ENCODE results near the gene P2RY14. TPM values are rescaled to one million over a fixed set of nuclear protein-coding genes. Genes with fewer than 3 reads are reported as not detected.

P2RY14 gene
- total and polyA plus RNA-seq, 2 experiments from 2014 or later = 0.12 to 1.4 TPM

DNA sequence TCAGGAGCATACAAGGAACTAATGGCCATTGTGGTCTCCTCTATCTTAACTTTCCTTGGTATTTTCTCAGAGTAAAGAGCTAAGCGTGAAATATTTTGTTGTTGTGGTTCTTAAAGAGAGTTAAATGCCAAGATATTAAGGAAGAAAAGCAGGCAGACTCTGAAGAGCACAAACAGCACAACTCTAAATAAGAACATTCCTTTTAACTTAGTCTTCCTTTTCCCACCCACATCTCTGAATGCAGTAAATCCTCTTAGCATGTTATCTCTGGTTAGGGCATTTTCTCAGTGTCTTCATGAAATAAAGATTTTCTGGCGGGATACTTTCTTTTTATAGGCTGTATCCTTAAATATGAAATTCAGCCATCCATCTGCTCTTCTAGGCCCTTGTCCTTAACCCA is 36.8 kb upstream of the P2RY14 start:
- Histone ChIP-seq H3K36me3 (no peaks in the 10 kb centered on the region), H3K4me1 (ENCODE audit: low read depth) (peaks cover 3% of the 10 kb centered on the region), H3K27ac (no peak overlapping the region), H3K4me3 (no peak overlapping the region), H3K9me3 (ENCODE audit: low read depth) (no peaks in the 10 kb centered on the region), H3K27me3 (no peaks in the 10 kb centered on the region)
- peak in 1 of 2 donors; percentile 73 for DNase-seq (ENCODE audit: low read depth in 1 of 2, low spot score in 1 of 2)
- TF ChIP-seq, protein P1, sequence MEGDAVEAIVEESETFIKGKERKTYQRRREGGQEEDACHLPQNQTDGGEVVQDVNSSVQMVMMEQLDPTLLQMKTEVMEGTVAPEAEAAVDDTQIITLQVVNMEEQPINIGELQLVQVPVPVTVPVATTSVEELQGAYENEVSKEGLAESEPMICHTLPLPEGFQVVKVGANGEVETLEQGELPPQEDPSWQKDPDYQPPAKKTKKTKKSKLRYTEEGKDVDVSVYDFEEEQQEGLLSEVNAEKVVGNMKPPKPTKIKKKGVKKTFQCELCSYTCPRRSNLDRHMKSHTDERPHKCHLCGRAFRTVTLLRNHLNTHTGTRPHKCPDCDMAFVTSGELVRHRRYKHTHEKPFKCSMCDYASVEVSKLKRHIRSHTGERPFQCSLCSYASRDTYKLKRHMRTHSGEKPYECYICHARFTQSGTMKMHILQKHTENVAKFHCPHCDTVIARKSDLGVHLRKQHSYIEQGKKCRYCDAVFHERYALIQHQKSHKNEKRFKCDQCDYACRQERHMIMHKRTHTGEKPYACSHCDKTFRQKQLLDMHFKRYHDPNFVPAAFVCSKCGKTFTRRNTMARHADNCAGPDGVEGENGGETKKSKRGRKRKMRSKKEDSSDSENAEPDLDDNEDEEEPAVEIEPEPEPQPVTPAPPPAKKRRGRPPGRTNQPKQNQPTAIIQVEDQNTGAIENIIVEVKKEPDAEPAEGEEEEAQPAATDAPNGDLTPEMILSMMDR (IDR thresholded peaks at IDR 0.05; ENCODE audit: low read depth, low read length) = no peak

DNA sequence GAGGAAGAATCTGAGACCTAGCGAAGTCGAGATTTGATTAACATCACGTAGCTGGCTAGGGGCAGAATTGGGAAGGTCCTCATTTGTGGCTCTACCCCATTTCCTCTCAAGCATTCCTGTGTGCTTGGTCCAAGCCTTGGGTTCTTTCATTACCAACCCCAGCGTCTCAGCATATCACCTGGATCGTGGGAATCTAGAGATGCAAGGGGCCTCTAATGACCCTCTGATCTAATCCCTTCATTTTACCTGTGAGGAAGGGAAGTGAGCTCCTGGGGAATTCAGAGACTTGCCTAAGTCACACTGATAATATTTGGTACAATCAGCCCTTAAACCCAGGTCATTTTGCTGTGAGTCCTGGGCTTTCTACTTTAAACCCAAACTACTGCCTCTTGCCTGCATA is 36.3 kb upstream of the P2RY14 start:
- TF ChIP-seq, protein P1 (IDR thresholded peaks at IDR 0.05; ENCODE audit: low read depth, low read length) = no peak
- no peaks in the 10 kb centered on the region for H3K9me3 ChIP-seq (ENCODE audit: low read depth)
- no peaks in the 10 kb centered on the region for H3K27me3 ChIP-seq
- H3K4me1 ChIP-seq (ENCODE audit: low read depth) = peaks cover 3% of the 10 kb centered on the region
- no peak for DNase-seq (ENCODE audit: low read depth in 1 of 2, low spot score in 1 of 2)
- H3K27ac ChIP-seq = no peak overlapping the region
- H3K4me3 ChIP-seq = no peak overlapping the region
- H3K36me3 ChIP-seq = no peaks in the 10 kb centered on the region

DNA sequence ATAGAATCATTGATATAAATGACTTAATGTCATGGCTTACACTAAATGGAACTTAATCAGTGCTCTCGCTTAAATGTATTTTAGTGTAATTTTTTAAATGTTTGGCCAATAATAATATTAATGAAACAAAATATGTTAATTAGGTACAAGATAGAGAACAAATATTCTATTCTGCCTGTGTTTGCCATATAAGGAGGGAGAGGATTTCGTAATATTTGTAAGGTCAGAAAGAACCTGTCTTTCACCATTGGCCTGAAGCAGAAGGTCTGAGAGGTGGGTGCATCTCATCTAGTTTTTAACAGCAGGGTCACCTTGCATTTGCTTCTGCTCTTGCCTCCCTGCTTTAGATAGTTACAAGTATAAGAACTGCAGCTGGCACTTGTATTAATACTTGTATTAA is 35.8 kb upstream of the P2RY14 start:
- Histone ChIP-seq H3K36me3 (no peaks in the 10 kb centered on the region), H3K4me1 (ENCODE audit: low read depth) (peaks cover 3% of the 10 kb centered on the region), H3K27ac (no peak overlapping the region), H3K4me3 (no peak overlapping the region), H3K27me3 (no peaks in the 10 kb centered on the region), H3K9me3 (ENCODE audit: low read depth) (no peaks in the 10 kb centered on the region)
- no peak for DNase-seq (ENCODE audit: low read depth in 1 of 2, low spot score in 1 of 2)
- TF ChIP-seq, protein P1 (IDR thresholded peaks at IDR 0.05; ENCODE audit: low read depth, low read length) = no peak

DNA sequence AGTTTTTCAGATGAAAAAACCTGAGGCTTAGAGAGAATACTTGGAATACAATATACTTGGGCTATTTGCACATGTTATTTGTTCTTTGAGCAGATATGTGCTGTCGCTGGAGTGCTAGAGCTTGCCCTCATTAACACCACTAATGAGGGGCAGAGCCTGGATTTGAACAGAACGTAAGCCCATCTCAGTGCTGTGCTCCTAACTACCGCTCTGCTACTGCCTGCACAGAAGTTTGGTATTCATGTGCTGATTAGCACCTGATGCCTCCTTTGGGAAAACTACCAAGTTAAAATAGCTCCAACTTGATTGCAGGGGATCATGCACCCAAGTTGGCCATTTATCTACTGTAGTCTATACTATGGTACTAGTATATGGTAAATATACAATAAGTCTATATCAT is 34.6 kb upstream of the P2RY14 start:
- DNase-seq (ENCODE audit: low read depth in 1 of 2, low spot score in 1 of 2) = no peak
- H3K9me3 ChIP-seq (ENCODE audit: low read depth) = no peaks in the 10 kb centered on the region
- H3K4me1 ChIP-seq (ENCODE audit: low read depth) = peaks cover 3% of the 10 kb centered on the region
- TF ChIP-seq, protein P1 (IDR thresholded peaks at IDR 0.05; ENCODE audit: low read depth, low read length) = no peak
- H3K27me3 ChIP-seq = no peaks in the 10 kb centered on the region
- no peak overlapping the region for H3K27ac ChIP-seq
- no peak overlapping the region for H3K4me3 ChIP-seq
- no peaks in the 10 kb centered on the region for H3K36me3 ChIP-seq

DNA sequence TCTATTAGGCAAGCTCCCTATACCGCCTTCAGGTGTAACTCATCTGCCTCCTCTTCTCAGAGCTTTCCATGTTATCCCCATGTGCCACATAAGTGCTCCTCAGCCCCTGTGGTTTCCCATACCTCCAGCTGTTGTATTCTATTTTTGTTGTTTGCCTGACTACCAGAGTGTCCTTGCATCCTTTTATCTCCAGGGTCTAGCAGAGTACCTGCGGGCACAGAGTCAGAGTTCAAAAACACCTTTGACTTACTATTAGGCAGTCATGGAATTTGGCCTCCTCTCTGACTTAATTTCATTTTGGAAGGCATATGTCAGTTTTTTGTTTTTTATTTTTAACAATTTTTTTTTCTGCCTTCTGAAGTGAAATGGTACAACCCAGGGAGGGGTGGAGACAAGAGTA is 31.2 kb upstream of the P2RY14 start:
- TF ChIP-seq, protein P1 (IDR thresholded peaks at IDR 0.05; ENCODE audit: low read depth, low read length) = no peak
- Histone ChIP-seq H3K9me3 (ENCODE audit: low read depth) (no peaks in the 10 kb centered on the region), H3K36me3 (no peaks in the 10 kb centered on the region), H3K4me1 (ENCODE audit: low read depth) (peaks cover 3% of the 10 kb centered on the region), H3K4me3 (no peak overlapping the region), H3K27me3 (no peaks in the 10 kb centered on the region), H3K27ac (no peak overlapping the region)
- DNase-seq (ENCODE audit: low read depth in 1 of 2, low spot score in 1 of 2) = no peak
